Urinary bladder (tissue), 4 donors: ENCODE measurements around the gene PAFAH1B1. TPM values are rescaled to one million over a fixed set of nuclear protein-coding genes. Genes with fewer than 3 reads are reported as not detected.

Experiments used
- DNase-seq: peaks from one replicate; pipeline ENCODE4 v3.0.0-alpha.2; 2015; ENCODE audit errors: extremely low spot score
- H3K27ac ChIP-seq: one replicate; pipeline ENCODE4 v1.5.1; 2013; ENCODE audit warnings: low read depth, mild to moderate bottlenecking, moderate library complexity
- H3K36me3 ChIP-seq: one replicate; pipeline ENCODE4 v1.6.1; 2013; ENCODE audit warnings: mild to moderate bottlenecking, moderate library complexity; ENCODE audit not compliant: insufficient read depth
- H3K4me1 ChIP-seq: one replicate; pipeline ENCODE4 v1.6.1; 2013; ENCODE audit warnings: mild to moderate bottlenecking, moderate library complexity; ENCODE audit not compliant: insufficient read depth
- H3K4me3 ChIP-seq: one replicate; pipeline ENCODE4 v1.5.1; 2013; ENCODE audit warnings: low read depth, low read length
- WGBS: extraction: QIAGEN DNeasy Blood & Tissue Kit; methylation state at CpG from one replicate; pipeline ENCODE4 v1.1.7; 2013; 5-methylcytosine and 5-hydroxymethylcytosine counted together
- polyA plus RNA-seq: library from polyadenylated mRNA; stranded (reverse); fragments of 200-250 nt; gene quantifications from one replicate; pipeline ENCODE4 v1.2.3, GENCODE V29; 2013
- small RNA-seq: library from RNA; depleted of rRNA; stranded (forward); fragments of <200 nt; gene quantifications from one replicate; pipeline ENCODE3, GENCODE V24; 2014
- total RNA-seq: library from RNA; depleted of rRNA; stranded (reverse); fragments of >200 nt; gene quantifications from one replicate; pipeline ENCODE4 v1.2.3, GENCODE V29; 2014
- donor health status: healthy with polysubstance abuse.
- donor health status: healthy.

The PAFAH1B1 gene
- total and polyA plus RNA-seq, 2 donors, result 56.4 to 210 TPM

GRCh38 chr17:2730764-2731353, 137.4 kb downstream of the PAFAH1B1 start:
- Histone ChIP-seq H3K4me1 (no peaks in the 10 kb centered on the region), H3K4me3 (no peak overlapping the region), H3K36me3 (no peaks in the 10 kb centered on the region), H3K27ac (no peak overlapping the region)
- WGBS, result 80% methylated on average over 17 of the region's 17 CpGs
- DNase-seq, result no peak

GRCh38 chr17:2731807-2732206, 138.4 kb downstream of the PAFAH1B1 start:
- Histone ChIP-seq H3K4me3 (no peak overlapping the region), H3K4me1 (no peaks in the 10 kb centered on the region), H3K27ac (no peak overlapping the region), H3K36me3 (no peaks in the 10 kb centered on the region)
- 86% methylated on average over 10 of the region's 10 CpGs for WGBS
- DNase-seq, result no peak

GRCh38 chr17:2734939-2735338, 141.5 kb downstream of the PAFAH1B1 start:
- DNase-seq, result no peak
- 77% methylated on average over 10 of the region's 10 CpGs for WGBS
- Histone ChIP-seq H3K4me1 (no peaks in the 10 kb centered on the region), H3K36me3 (no peaks in the 10 kb centered on the region), H3K4me3 (no peak overlapping the region), H3K27ac (no peak overlapping the region)

Small RNA genes lying within 50 kb of the gene (small RNA-seq; reads per million reads assigned to genes)
- gene MIR6776, result not detected
- gene RN7SL608P, result not detected

Other genes with a start within 250 kb of the PAFAH1B1 start
- gene MNT, start 192.6 kb upstream of the PAFAH1B1 start, total RNA-seq, result 7.5 TPM
- 20.5 TPM for gene MNT, start 192.6 kb upstream of the PAFAH1B1 start, polyA plus RNA-seq
- 27.3 TPM for gene METTL16, start 81.8 kb upstream of the PAFAH1B1 start, total RNA-seq
- gene METTL16, start 81.8 kb upstream of the PAFAH1B1 start, polyA plus RNA-seq, result 21.6 TPM
- gene CLUH, start 118.1 kb downstream of the PAFAH1B1 start, total RNA-seq, result 20.1 TPM
- gene CLUH, start 118.1 kb downstream of the PAFAH1B1 start, polyA plus RNA-seq, result 51.3 TPM
- 0.32 TPM for gene CCDC92B, start 156.0 kb downstream of the PAFAH1B1 start, total RNA-seq
- 0.14 TPM for gene CCDC92B, start 156.0 kb downstream of the PAFAH1B1 start, polyA plus RNA-seq
- 3.9 TPM for gene RAP1GAP2, start 202.8 kb downstream of the PAFAH1B1 start, total RNA-seq
- gene RAP1GAP2, start 202.8 kb downstream of the PAFAH1B1 start, polyA plus RNA-seq, result 3.7 TPM